ENCODE data around the gene MED27. TPM values are rescaled to one million over a fixed set of nuclear protein-coding genes. Genes with fewer than 3 reads are reported as not detected.

The MED27 gene
- total and polyA plus RNA-seq, 2 of the 8 experiments (the other 6 are each of a cell fraction or from before 2014, with no cell fraction given) = 29.9 to 56.5 TPM

- H3K4me2 ChIP-seq (ENCODE audit: insufficient read depth in 1 of 2, low read depth in 2 of 2, low read length in 2 of 2) = no peak overlapping the region
- TF ChIP-seq CTBP2 (IDR thresholded peaks at IDR 0.05; ENCODE audit: borderline replicate concordance, insufficient read depth, insufficient read length, low read length) (no peak), RXRA (IDR thresholded peaks at IDR 0.05; ENCODE audit: insufficient read depth, low read depth, low read length) (no peak), TCF12 (IDR thresholded peaks at IDR 0.05; ENCODE audit: low read depth, low read length) (no peak), KDM5A (IDR thresholded peaks at IDR 0.05; ENCODE audit: low read length) (no peak), PHF8 (conservative IDR thresholded peaks at IDR 0.05; ENCODE audit: low read depth, low read length) (no peak), ZNF274 (IDR thresholded peaks at IDR 0.05; ENCODE audit: borderline replicate concordance, extremely low read depth, low read length) (no peak), RAD21 (IDR thresholded peaks at IDR 0.05 in 1 of 2, conservative IDR thresholded peaks at IDR 0.05 in 1 of 2; ENCODE audit: low read depth in 2 of 2, low read length in 2 of 2) (no peak), BCL11A (IDR thresholded peaks at IDR 0.05; ENCODE audit: low read depth in 2 of 2, low read length in 2 of 2) (no peak), SIX5 (IDR thresholded peaks at IDR 0.05; ENCODE audit: low read depth, low read length) (no peak), FOSL1 (IDR thresholded peaks at IDR 0.05; ENCODE audit: insufficient read depth, low read depth, low read length) (no peak), ATF3 (IDR thresholded peaks at IDR 0.05; ENCODE audit: insufficient read depth, low read depth, low read length) (no peak), BRCA1 (IDR thresholded peaks at IDR 0.05; ENCODE audit: low read depth, low read length) (no peak), GABPA (IDR thresholded peaks at IDR 0.05; ENCODE audit: borderline replicate concordance, insufficient read depth, low read length) (no peak), POLR2AphosphoS5 (IDR thresholded peaks at IDR 0.05; ENCODE audit: low read depth, low read length) (no peak)
These were observed 167.6 kb downstream of the MED27 start for GRCh38 chr9:131912069-131912468.

More at GRCh38 chr9:131912069-131912468, 167.6 kb downstream of the MED27 start:
- DNase-seq (ENCODE audit: low read depth in 1 of 2, low spot score in 2 of 2) (no peak), FAIRE-seq (no peak)
- Histone ChIP-seq H2AK5ac (ENCODE audit: low read depth, low read length) (no peak overlapping the region), H3K56ac (replicated peaks; ENCODE audit: insufficient read length, low read depth, low read length) (no peak overlapping the region), H3K4me1 (replicated peaks in 1 of 4; ENCODE audit: control insufficient read depth in 3 of 4, insufficient read depth in 4 of 4, low read length in 3 of 4) (peaks cover 0 to 6% (median 1%) of the 10 kb centered on the region in 4 experiments; a peak in 4 of 7 replicates), H4K20me1 (replicated peaks in 1 of 2; ENCODE audit: control insufficient read depth in 1 of 2, insufficient read depth in 2 of 2, low read length in 2 of 2) (peaks cover 1 to 2% of the 10 kb centered on the region in 2 experiments), H3K36me3 (ENCODE audit: control insufficient read depth in 2 of 4, insufficient read depth in 4 of 4, low read length in 3 of 4) (no peaks in the 10 kb centered on the region; a peak in 1 of 8 replicates), H3K27ac (ENCODE audit: low read depth, low read length) (no peak overlapping the region), H3K18ac (ENCODE audit: extremely low read depth, low read length) (no peak overlapping the region), H2BK120ac (replicated peaks; ENCODE audit: low read depth, low read length) (no peak overlapping the region), H2AFZ (ENCODE audit: low read length) (no peak overlapping the region), H3K79me2 (ENCODE audit: control insufficient read depth in 1 of 2, insufficient read depth in 2 of 2, low read length in 2 of 2) (no peaks in the 10 kb centered on the region; a peak in 2 of 4 replicates), H3K23ac (ENCODE audit: insufficient read length) (no peak overlapping the region), H4K8ac (ENCODE audit: extremely low read depth, insufficient read depth, low read length) (no peak overlapping the region), H3K9ac (replicated peaks in 1 of 4; ENCODE audit: extremely low read depth in 1 of 4, low read depth in 3 of 4, low read length in 3 of 4) (no peak overlapping the region), H4K5ac (ENCODE audit: insufficient read length, low read depth, low read length) (no peak overlapping the region), H4K91ac (replicated peaks; ENCODE audit: insufficient read length, low read length) (no peak overlapping the region), H3K79me1 (ENCODE audit: low read depth, low read length) (no peaks in the 10 kb centered on the region), H3K14ac (ENCODE audit: insufficient read length) (no peak overlapping the region), H3K4ac (replicated peaks; ENCODE audit: insufficient read length, low read depth, low read length) (no peak overlapping the region), H2BK20ac (ENCODE audit: low read length) (no peak overlapping the region), H3K23me2 (ENCODE audit: low read depth, low read length) (no peaks in the 10 kb centered on the region), H3K4me3 (ENCODE audit: extremely low read depth in 1 of 4, insufficient read depth in 2 of 4, low read depth in 3 of 4, low read length in 4 of 4) (no peak overlapping the region), H3K9me3 (ENCODE audit: insufficient read depth in 2 of 2, low read depth in 1 of 2, low read length in 1 of 2) (peaks cover 0 to 5% of the 10 kb centered on the region in 2 experiments; a peak in 1 of 4 replicates), H2BK12ac (ENCODE audit: low read depth, low read length) (no peak overlapping the region), H2BK15ac (ENCODE audit: low read length) (no peak overlapping the region), H3K27me3 (replicated peaks in 1 of 4; ENCODE audit: control insufficient read depth in 3 of 4, extremely low read depth in 1 of 4, insufficient read depth in 3 of 4, low read length in 3 of 4) (no peaks in the 10 kb centered on the region), H2BK5ac (ENCODE audit: low read depth, low read length) (no peak overlapping the region)
- ChIA-PET CTCF (ENCODE audit: partially characterized antibody) (interaction anchor here (1.0 kb wide), 1 partner anchor 66 kb away, joined by 3 read pairs; no protein-coding TSS in a partner anchor), POLR2A (ENCODE audit: partially characterized antibody) (no interaction called here)
- WGBS, 2 experiments (ENCODE audit: extremely low coverage in 1 of 2, insufficient coverage in 1 of 2, insufficient read length in 1 of 2, insufficient replicate concordance in 2 of 2, low coverage in 1 of 2, low lambda C conversion rate in 2 of 2, missing lambda C conversion rate in 1 of 2) = 89% methylated on average over 1 of the region's 1 CpG; no CpG with 5 or more reads in 1 of the 2 experiments
